Measurements from ENCODE around the gene SASH1. TPM values are rescaled to one million over a fixed set of nuclear protein-coding genes. Genes with fewer than 3 reads are reported as not detected.

SASH1 gene
- total RNA-seq, 1 experiment from 2014 or later = 33.2 TPM

DNA sequence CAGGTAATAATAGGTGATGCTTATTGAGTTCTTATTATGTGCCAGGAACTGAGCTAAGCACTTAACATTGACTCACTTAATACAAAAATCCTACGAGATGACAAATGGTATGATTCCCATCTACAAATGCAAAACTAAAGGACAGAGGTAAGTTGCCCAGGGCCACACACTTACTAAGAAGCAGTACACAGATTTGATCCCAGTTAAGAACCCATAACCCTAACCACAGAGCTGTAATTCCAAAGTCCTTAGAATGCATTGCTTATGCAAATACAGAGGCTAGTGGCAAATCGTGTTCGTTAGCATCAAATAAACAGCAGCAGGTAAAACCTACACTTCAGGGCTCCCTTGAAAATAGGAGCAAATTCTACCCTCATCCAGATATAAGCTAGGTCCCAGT lies 104.0 kb downstream of the SASH1 start:
- Histone ChIP-seq H4K5ac (ENCODE audit: insufficient read length, low read depth, low read length) (no peak overlapping the region), H4K20me1 (ENCODE audit: control insufficient read depth, insufficient read depth, insufficient read length) (no peaks in the 10 kb centered on the region), H4K91ac (ENCODE audit: insufficient read length, low read depth, low read length) (no peak overlapping the region), H3K9ac (ENCODE audit: extremely low read depth, insufficient read length, low read length) (no peak overlapping the region), H3K23ac (ENCODE audit: insufficient read length, low read depth, low read length) (no peak overlapping the region), H3K23me2 (ENCODE audit: insufficient read length, low read depth, low read length, poor library complexity, severe bottlenecking) (no peaks in the 10 kb centered on the region), H2AK5ac (ENCODE audit: insufficient read length, low read length) (no peak overlapping the region), H3K18ac (ENCODE audit: insufficient read length, low read depth, low read length) (no peak overlapping the region), H2BK120ac (ENCODE audit: low read depth, low read length, poor library complexity, severe bottlenecking) (no peak overlapping the region), H4K8ac (replicated peaks; ENCODE audit: insufficient read length, low read depth, low read length) (no peak overlapping the region), H2BK5ac (ENCODE audit: insufficient read length, low read length) (no peak overlapping the region), H3K4ac (ENCODE audit: low read depth, low read length) (no peak overlapping the region), H2BK20ac (ENCODE audit: low read depth, low read length, poor library complexity, severe bottlenecking) (no peak overlapping the region), H3K79me2 (ENCODE audit: insufficient read depth, low read length) (no peaks in the 10 kb centered on the region), H3K4me2 (ENCODE audit: insufficient read depth, insufficient read length, low read length) (no peak overlapping the region), H3T11ph (ENCODE audit: low read length) (no peak overlapping the region), H3K9me3 (ENCODE audit: control insufficient read depth, low read depth, low read length) (no peaks in the 10 kb centered on the region), H3K56ac (ENCODE audit: insufficient read length, low read depth, low read length) (no peak overlapping the region), H3K4me1 (ENCODE audit: insufficient read depth, low read length) (peaks cover 12% of the 10 kb centered on the region), H2AFZ (ENCODE audit: low read length) (no peak overlapping the region), H2BK12ac (ENCODE audit: insufficient read length, low read depth, low read length) (no peak overlapping the region), H3K27ac (ENCODE audit: insufficient read length, low read depth, low read length) (no peak overlapping the region), H3K14ac (ENCODE audit: insufficient read depth, low read length) (no peak overlapping the region), H2BK15ac (ENCODE audit: low read depth, low read length) (no peak overlapping the region), H3K27me3 (ENCODE audit: insufficient read depth, low read length) (no peaks in the 10 kb centered on the region), H3K79me1 (ENCODE audit: insufficient read depth, low read depth, low read length, poor library complexity, severe bottlenecking) (no peaks in the 10 kb centered on the region)
- no peak overlapping the region for H3K27ac Mint-ChIP-seq
- TF ChIP-seq, protein P1, sequence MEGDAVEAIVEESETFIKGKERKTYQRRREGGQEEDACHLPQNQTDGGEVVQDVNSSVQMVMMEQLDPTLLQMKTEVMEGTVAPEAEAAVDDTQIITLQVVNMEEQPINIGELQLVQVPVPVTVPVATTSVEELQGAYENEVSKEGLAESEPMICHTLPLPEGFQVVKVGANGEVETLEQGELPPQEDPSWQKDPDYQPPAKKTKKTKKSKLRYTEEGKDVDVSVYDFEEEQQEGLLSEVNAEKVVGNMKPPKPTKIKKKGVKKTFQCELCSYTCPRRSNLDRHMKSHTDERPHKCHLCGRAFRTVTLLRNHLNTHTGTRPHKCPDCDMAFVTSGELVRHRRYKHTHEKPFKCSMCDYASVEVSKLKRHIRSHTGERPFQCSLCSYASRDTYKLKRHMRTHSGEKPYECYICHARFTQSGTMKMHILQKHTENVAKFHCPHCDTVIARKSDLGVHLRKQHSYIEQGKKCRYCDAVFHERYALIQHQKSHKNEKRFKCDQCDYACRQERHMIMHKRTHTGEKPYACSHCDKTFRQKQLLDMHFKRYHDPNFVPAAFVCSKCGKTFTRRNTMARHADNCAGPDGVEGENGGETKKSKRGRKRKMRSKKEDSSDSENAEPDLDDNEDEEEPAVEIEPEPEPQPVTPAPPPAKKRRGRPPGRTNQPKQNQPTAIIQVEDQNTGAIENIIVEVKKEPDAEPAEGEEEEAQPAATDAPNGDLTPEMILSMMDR (conservative IDR thresholded peaks at IDR 0.05) = no peak
- DNase-seq = no peak
- H3K9me3 Mint-ChIP-seq = no peaks in the 10 kb centered on the region
- H3K4me3 Mint-ChIP-seq = no peak overlapping the region
- H3K27me3 Mint-ChIP-seq (ENCODE audit: low read depth) = no peaks in the 10 kb centered on the region
- peaks cover 55% of the 10 kb centered on the region in 2 experiments for H3K4me1 Mint-ChIP-seq
- WGBS (ENCODE audit: extremely low coverage, insufficient read length, low lambda C conversion rate) = no CpG with 5 or more reads among the region's 3 CpGs
- H3K36me3 Mint-ChIP-seq (ENCODE audit: insufficient read depth in 1 of 3, low read depth in 3 of 3) = peaks cover 5 to 11% (median 5%) of the 10 kb centered on the region in 3 experiments; a peak in 5 of 7 replicates
